ENCODE measurements around the gene AIF1L. TPM values are rescaled to one million over a fixed set of nuclear protein-coding genes. Genes with fewer than 3 reads are reported as not detected.

AIF1L gene
- total RNA-seq, 6 donors from 2014 or later: 3.8 to 21.4 (median 10.5) TPM

DNA sequence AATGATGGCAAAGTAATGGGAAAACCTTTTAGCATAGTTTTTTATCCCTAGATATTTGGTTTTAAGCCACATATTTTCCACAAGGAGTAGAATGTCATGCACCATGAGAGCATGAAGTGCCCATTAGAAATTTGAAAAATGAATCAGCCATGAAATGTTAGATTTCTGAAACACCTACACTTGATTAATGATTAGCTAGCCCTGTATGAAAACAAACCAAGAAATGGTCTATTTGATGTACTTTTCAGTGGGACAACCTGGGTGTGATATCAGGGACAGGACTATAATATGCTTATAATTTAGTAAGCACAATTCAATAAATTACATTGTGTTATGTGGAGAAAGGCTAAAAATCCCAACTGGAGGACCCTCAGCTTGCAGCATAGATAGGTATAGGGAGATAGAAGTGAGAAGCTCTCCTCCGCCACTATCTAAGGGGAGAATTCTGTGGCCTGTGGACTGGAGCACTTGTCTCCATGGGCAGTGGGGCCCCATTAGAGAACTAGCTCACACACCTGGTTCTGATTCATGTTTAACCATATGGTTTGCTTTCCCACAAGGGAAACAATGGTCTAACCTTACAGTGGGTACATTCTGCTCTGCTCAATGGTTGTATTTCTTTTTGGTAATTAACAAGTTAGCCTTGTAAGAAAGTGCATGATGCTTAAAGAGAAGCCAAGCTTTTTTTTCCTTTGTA lies 64.2 kb downstream of the AIF1L start:
- ATAC-seq (ENCODE audit: low FRiP score in 2 of 2) (no peak), DNase-seq (no peak)
- no peaks in the 10 kb centered on the region for H3K27me3 ChIP-seq
- H3K4me3 ChIP-seq: no peak overlapping the region
- 91 to 100% methylated on average over 1 of the region's 1 CpG for WGBS, 2 donors
- peaks cover 28 to 98% (median 64%) of the 10 kb centered on the region in 4 donors for H3K36me3 ChIP-seq
- H3K27ac ChIP-seq: no peak overlapping the region
- TF ChIP-seq POLR2AphosphoS5 (IDR thresholded peaks at IDR 0.05) (no peak), POLR2A (IDR thresholded peaks at IDR 0.05) (no peak), EP300 (IDR thresholded peaks at IDR 0.05) (no peak)
- TF ChIP-seq, protein P1, sequence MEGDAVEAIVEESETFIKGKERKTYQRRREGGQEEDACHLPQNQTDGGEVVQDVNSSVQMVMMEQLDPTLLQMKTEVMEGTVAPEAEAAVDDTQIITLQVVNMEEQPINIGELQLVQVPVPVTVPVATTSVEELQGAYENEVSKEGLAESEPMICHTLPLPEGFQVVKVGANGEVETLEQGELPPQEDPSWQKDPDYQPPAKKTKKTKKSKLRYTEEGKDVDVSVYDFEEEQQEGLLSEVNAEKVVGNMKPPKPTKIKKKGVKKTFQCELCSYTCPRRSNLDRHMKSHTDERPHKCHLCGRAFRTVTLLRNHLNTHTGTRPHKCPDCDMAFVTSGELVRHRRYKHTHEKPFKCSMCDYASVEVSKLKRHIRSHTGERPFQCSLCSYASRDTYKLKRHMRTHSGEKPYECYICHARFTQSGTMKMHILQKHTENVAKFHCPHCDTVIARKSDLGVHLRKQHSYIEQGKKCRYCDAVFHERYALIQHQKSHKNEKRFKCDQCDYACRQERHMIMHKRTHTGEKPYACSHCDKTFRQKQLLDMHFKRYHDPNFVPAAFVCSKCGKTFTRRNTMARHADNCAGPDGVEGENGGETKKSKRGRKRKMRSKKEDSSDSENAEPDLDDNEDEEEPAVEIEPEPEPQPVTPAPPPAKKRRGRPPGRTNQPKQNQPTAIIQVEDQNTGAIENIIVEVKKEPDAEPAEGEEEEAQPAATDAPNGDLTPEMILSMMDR (IDR thresholded peaks at IDR 0.05): no peak
- H3K4me1 ChIP-seq: no peaks in the 10 kb centered on the region
- no peaks in the 10 kb centered on the region for H3K9me3 ChIP-seq

DNA sequence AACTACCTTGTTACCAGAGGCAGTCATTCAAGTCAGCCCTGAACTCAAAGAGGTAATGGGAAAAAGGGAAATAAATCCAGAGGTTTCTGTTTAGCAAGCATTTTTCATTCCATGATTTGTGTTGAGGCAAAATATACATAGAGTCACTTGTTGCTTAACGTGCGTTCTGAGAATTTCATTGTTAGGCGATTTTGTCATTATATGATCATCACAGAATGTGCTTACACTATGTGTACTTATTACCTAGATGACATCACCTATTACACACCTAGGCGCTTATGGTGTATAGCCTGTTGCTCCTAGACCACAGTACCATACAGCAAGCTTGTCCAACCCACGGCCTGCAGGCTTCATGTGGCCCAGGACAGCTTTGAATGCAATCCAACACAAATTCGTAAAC lies 65.3 kb downstream of the AIF1L start:
- H3K27ac ChIP-seq: no peak overlapping the region
- H3K4me1 ChIP-seq: no peaks in the 10 kb centered on the region
- ATAC-seq (ENCODE audit: low FRiP score in 2 of 2) (no peak), DNase-seq (no peak)
- 94% methylated on average over 6 of the region's 6 CpGs for WGBS, 2 donors
- peaks cover 29 to 99% (median 64%) of the 10 kb centered on the region in 4 donors for H3K36me3 ChIP-seq
- H3K4me3 ChIP-seq: no peak overlapping the region
- TF ChIP-seq POLR2AphosphoS5 (IDR thresholded peaks at IDR 0.05): no peak
- no peak for TF ChIP-seq POLR2A (IDR thresholded peaks at IDR 0.05)
- TF ChIP-seq EP300 (IDR thresholded peaks at IDR 0.05): no peak
- TF ChIP-seq, protein P1 (IDR thresholded peaks at IDR 0.05): no peak
- H3K27me3 ChIP-seq: no peaks in the 10 kb centered on the region
- H3K9me3 ChIP-seq: no peaks in the 10 kb centered on the region

DNA sequence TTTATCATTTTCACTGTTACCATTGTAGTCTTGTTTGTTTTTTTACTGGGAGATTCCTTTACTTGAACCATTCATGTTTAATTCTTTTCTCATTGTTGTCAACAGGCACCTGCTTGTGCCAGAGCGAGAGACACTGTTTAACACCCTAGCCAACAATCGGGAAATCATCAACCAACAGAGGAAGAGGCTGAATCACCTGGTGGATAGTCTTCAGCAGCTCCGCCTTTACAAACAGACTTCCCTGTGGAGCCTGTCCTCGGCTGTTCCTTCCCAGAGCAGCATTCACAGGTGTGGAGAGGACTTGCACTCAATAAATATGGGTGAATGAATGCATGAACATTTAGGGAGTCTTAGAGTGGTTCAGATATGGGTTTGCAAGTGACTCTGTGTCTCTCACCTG lies 66.6 kb downstream of the AIF1L start:
- TF ChIP-seq EP300 (IDR thresholded peaks at IDR 0.05): no peak
- TF ChIP-seq POLR2AphosphoS5 (IDR thresholded peaks at IDR 0.05): no peak
- TF ChIP-seq, protein P1 (IDR thresholded peaks at IDR 0.05): no peak
- no peak for TF ChIP-seq POLR2A (IDR thresholded peaks at IDR 0.05)
- peaks cover 29 to 99% (median 57%) of the 10 kb centered on the region in 4 donors for H3K36me3 ChIP-seq
- peaks cover 0 to 6% (median 2%) of the 10 kb centered on the region in 4 donors for H3K4me1 ChIP-seq
- 92 to 96% methylated on average over 4 of the region's 4 CpGs for WGBS, 2 donors
- H3K27ac ChIP-seq: no peak overlapping the region
- no peak for DNase-seq
- ATAC-seq (ENCODE audit: low FRiP score in 2 of 2): no peak
- no peaks in the 10 kb centered on the region for H3K9me3 ChIP-seq
- no peaks in the 10 kb centered on the region for H3K27me3 ChIP-seq
- H3K4me3 ChIP-seq: no peak overlapping the region

DNA sequence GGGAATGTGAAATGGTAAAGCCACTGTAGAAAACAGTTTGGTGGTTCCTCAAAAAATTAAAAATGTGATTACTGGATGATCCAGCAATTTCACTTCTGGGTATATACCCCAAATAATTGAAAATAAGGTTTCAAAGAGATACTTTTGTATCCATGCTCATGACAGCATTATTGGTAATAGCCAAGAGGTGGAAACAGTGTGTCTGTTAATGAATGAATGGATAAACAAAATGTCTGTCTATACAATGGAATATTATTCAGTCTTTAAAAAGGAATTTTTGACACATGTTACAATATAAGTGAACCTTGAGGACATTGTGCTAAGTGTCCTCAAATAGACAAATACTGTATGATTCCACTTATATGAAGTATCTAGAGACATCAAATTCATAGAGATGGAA lies 69.2 kb downstream of the AIF1L start:
- DNase-seq (no peak), ATAC-seq (ENCODE audit: low FRiP score in 2 of 2) (no peak)
- Histone ChIP-seq H3K4me1 (peaks cover 0 to 6% (median 2%) of the 10 kb centered on the region in 4 donors), H3K4me3 (no peak overlapping the region), H3K27me3 (no peaks in the 10 kb centered on the region), H3K9me3 (no peaks in the 10 kb centered on the region), H3K27ac (no peak overlapping the region), H3K36me3 (peaks cover 24 to 84% (median 36%) of the 10 kb centered on the region in 4 donors)
- no peak for TF ChIP-seq POLR2AphosphoS5 (IDR thresholded peaks at IDR 0.05)

DNA sequence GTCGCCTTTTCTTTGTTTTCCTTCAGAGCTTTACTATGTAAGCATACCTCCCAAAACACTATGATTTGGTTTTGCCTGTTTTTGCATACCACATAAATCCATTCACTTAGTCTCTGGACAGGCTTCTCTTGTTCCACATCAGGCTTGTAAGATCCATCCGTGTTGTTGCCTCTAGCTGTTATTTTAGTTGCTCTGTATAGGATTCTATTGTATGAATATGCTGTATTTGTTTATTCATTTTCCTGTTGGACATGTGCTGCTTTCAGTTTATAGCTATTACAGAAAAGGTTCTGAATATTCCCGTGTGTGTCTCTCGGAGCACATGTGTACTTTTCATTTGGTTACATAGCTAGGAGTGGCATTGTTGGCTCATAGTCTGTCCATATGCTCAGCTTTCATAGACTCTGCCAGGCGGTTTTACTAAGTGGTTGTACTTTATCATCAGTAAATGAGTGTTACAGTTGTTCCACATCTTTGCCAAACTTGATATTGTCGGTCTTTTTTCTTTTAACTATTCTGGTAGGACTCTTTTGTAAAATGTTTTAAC lies 70.9 kb downstream of the AIF1L start:
- Histone ChIP-seq H3K27ac (no peak overlapping the region), H3K4me1 (peaks cover 0 to 6% (median 2%) of the 10 kb centered on the region in 4 donors), H3K27me3 (no peaks in the 10 kb centered on the region), H3K4me3 (no peak overlapping the region), H3K36me3 (peaks cover 18 to 75% (median 28%) of the 10 kb centered on the region in 4 donors), H3K9me3 (no peaks in the 10 kb centered on the region)
- ATAC-seq (ENCODE audit: low FRiP score in 2 of 2) (peak in 1 of 2 donors; percentile 49), DNase-seq (no peak)
- WGBS, 2 donors: 46 to 58% methylated on average over 6 of the region's 6 CpGs
- TF ChIP-seq, protein P1 (IDR thresholded peaks at IDR 0.05): no peak
- TF ChIP-seq EP300 (IDR thresholded peaks at IDR 0.05) (no peak), POLR2AphosphoS5 (IDR thresholded peaks at IDR 0.05) (no peak), POLR2A (IDR thresholded peaks at IDR 0.05) (no peak)
